GM18520 (cell line): ENCODE measurements around the gene ADGRL3.

Experiments
- ATAC-seq: cut with Tn5 transposase; IDR thresholded peaks from one replicate; pipeline ENCODE4 v1.9.1; 2021; ENCODE audit not compliant: unreplicated experiment

The ADGRL3 gene

GRCh38 chr4:61853041-61853440, 652.9 kb downstream of the ADGRL3 start:
- no peak for ATAC-seq

GRCh38 chr4:61860376-61860775, 660.2 kb downstream of the ADGRL3 start:
- no peak for ATAC-seq

GRCh38 chr4:61864286-61864685, 664.2 kb downstream of the ADGRL3 start:
- ATAC-seq = no peak

- ATAC-seq = no peak
Measured at GRCh38 chr4:61866378-61867030, 666.4 kb downstream of the ADGRL3 start.

- ATAC-seq = no peak
Measured at GRCh38 chr4:61872983-61873382, 672.9 kb downstream of the ADGRL3 start.

GRCh38 chr4:61877266-61877665, 677.1 kb downstream of the ADGRL3 start:
- ATAC-seq = no peak

- ATAC-seq = no peak
Measured at GRCh38 chr4:61877893-61878292, 677.8 kb downstream of the ADGRL3 start.

GRCh38 chr4:61882381-61882780, 682.3 kb downstream of the ADGRL3 start:
- ATAC-seq = no peak

GRCh38 chr4:61886131-61886530, 686.0 kb downstream of the ADGRL3 start:
- no peak for ATAC-seq

GRCh38 chr4:61889117-61889516, 689.0 kb downstream of the ADGRL3 start:
- ATAC-seq = no peak

- no peak for ATAC-seq
Measured at GRCh38 chr4:61890321-61890720, 690.2 kb downstream of the ADGRL3 start.

- ATAC-seq = no peak
Measured at GRCh38 chr4:61891953-61892352, 691.8 kb downstream of the ADGRL3 start.

GRCh38 chr4:61896634-61897033, 696.5 kb downstream of the ADGRL3 start:
- ATAC-seq = no peak

- no peak for ATAC-seq
Measured at GRCh38 chr4:61909031-61909430, 708.9 kb downstream of the ADGRL3 start.

GRCh38 chr4:61911313-61911756, 711.2 kb downstream of the ADGRL3 start:
- no peak for ATAC-seq

- no peak for ATAC-seq
Measured at GRCh38 chr4:61913619-61914018, 713.5 kb downstream of the ADGRL3 start.

GRCh38 chr4:61915501-61915900, 715.4 kb downstream of the ADGRL3 start:
- no peak for ATAC-seq

- ATAC-seq = no peak
Measured at GRCh38 chr4:61918507-61918906, 718.4 kb downstream of the ADGRL3 start.

GRCh38 chr4:61918987-61919386, 718.9 kb downstream of the ADGRL3 start:
- no peak for ATAC-seq

GRCh38 chr4:61919561-61919960, 719.4 kb downstream of the ADGRL3 start:
- no peak for ATAC-seq

- ATAC-seq = no peak
Measured at GRCh38 chr4:61921920-61922319, 721.8 kb downstream of the ADGRL3 start.

- ATAC-seq = no peak
Measured at GRCh38 chr4:61922766-61923165, 722.6 kb downstream of the ADGRL3 start.

GRCh38 chr4:61923179-61923578, 723.1 kb downstream of the ADGRL3 start:
- ATAC-seq = no peak
